HS-5 (cell line): ENCODE results near the gene TREH.
"Not testable (repeated sequence)": the region's sequence is repeated elsewhere in the genome, so short reads cannot be mapped to it uniquely, and the experiment has no call there.

ENCODE experiments used
- DNase-seq: peaks from one replicate; pipeline ENCODE4 v3.0.0-alpha.2; 2012; ENCODE audit warnings: low read depth

The TREH gene, protein sequence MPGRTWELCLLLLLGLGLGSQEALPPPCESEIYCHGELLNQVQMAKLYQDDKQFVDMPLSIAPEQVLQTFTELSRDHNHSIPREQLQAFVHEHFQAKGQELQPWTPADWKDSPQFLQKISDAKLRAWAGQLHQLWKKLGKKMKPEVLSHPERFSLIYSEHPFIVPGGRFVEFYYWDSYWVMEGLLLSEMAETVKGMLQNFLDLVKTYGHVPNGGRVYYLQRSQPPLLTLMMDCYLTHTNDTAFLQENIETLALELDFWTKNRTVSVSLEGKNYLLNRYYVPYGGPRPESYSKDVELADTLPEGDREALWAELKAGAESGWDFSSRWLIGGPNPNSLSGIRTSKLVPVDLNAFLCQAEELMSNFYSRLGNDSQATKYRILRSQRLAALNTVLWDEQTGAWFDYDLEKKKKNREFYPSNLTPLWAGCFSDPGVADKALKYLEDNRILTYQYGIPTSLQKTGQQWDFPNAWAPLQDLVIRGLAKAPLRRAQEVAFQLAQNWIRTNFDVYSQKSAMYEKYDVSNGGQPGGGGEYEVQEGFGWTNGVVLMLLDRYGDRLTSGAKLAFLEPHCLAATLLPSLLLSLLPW

DNA sequence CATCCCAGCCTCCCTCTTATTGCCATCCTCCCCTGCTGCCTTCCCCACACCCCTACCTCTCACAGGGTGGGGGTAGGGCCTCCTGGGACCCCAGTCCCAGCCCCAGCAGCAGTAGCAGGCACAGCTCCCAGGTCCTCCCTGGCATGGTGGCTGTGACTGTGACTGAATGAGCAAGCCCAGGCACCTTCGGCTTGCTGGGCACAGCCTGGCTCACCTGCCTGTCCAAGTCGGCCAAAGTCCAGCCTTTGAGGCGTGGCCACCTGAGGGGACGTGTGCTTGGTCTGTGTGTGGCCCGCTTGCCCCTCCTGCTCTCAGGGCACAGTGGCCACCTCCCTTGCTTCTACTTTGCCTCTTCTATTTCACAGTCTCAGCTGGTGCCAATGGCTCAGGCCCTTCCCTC is at the start of gene TREH:
TREH (minus strand) TSS at position 168 of the 400 bp plus-strand sequence; CDS start at position 145, 23 bp downstream.
- no peak for DNase-seq

DNA sequence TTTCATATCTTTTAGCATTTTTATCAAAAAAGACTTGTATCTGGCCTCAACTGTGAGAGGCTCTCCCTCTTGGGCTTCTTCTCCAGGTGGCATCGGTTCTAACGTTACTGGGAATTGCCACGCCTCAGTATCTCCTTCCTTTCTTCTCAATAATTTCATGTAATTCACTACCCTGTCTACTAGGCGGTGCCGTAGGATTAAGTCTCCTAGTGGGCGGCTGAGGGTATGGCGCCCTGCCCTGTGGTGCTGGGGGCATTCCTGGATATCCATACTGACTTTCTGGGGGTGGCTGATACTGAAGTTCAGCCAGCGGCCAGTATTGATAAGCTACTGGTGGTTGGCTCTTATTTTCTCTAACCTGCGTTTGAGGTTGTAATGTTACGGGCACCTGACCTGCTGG is 48.7 kb upstream of the TREH start:
- DNase-seq: not testable (repeated sequence)

DNA sequence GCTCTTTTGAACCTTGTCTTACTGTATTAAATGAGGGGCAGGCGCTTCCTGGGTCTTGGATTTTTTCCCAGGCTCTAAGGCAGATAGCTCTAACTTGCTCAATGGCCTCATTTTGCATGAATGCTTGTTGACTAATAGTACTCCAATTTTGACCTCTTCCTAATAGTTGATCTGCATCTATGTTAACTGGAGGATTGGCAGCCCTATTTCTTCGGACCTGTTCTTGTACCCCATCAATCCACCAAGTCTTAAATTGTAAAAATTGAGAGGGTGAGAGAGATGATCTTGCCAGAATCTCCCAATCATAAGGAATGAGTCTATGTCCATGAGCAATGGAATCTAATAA is 48.2 kb upstream of the TREH start:
- not testable (repeated sequence) for DNase-seq

DNA sequence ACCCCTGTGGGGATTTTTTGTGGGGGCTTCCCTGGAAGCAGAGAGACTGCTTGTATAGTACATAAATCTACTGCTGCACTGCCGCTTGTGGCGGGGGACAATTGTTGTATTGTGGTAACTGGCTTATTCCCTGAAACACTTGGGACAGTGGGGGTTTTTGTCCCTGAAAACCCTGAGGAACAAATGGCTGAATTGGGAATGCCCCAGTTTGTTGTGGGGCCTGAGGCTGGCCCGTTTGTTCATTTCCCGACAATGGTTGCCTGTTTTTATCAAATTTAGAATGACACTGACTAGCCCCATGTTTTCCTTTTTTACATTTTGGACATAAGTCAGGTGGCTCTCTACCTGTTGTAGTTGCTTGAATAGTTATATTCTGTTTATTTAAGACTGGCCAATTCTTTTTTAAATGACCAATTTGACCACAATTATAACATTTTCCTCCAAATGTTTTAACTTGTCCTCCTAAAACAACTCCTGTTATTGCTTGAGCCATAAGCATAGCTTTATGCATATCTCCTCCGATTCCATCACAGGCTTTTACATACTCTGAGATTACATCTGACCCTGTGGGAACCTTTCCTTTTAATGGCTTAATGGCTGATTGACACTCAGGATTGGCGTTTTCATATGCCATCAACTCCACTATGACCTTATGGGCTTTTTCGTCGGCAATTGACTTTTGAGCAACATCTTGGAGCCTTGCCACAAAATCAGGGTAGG is 47.7 kb upstream of the TREH start:
- not testable (repeated sequence) for DNase-seq

DNA sequence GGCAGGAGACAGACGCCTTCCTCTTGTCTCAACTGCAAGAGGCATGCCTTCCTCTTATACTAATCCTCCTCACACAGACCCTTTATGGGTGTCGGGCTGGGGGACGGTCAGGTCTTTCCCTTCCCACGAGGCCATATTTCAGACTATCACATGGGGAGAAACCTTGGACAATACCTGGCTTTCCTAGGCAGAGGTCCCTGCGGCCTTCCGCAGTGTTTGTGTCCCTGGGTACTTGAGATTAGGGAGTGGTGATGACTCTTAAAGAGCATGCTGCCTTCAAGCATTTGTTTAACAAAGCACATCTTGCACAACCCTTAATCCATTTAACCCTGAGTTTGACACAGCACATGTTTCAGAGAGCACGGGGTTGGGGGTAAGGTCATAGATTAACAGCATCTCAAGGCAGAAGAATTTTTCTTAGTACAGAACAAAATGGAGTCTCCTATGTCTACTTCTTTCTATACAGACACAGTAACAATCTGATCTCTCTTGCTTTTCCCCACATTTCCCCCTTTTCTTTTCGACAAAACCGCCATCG is 42.1 kb upstream of the TREH start:
- DNase-seq: not testable (repeated sequence)

DNA sequence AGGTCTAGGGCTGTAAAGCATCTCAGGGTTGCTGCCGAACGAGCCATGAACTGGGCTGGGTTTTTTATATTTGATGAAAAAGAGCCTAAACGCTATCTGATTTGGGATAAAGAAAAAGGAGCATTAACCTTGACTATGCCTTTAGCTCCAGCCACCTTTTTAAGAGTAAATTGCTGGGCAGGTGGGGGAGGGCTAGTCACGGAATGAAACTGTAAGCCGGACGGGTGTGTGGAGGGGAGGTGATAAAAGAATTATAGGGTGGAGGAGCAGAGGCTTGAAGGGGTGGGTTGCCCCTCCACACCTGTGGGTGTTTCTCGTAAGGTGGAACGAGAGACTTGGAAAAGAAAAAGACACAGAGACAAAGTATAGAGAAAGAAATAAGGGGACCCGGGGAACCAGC is 41.3 kb upstream of the TREH start:
- not testable (repeated sequence) for DNase-seq

DNA sequence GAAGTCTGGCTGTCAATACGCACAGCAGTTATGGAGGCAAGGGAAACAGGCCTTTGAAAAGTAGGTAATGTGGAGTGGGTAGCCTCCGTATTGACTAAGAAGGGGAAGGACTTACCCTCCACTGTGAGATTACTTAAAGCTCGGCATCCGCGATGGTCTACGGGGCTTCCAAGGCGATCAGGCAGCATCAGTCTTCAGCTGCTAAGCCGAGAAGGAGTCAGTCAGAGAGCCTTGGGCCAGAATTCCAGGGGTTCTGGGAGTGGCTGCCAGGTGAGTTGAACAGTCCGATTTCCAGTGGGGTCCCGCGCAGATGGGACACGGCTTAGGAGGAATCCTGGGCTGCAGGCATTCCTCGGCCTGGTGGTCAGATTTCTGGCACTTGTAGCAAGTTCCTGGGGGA is 40.6 kb upstream of the TREH start:
- DNase-seq: not testable (repeated sequence)

DNA sequence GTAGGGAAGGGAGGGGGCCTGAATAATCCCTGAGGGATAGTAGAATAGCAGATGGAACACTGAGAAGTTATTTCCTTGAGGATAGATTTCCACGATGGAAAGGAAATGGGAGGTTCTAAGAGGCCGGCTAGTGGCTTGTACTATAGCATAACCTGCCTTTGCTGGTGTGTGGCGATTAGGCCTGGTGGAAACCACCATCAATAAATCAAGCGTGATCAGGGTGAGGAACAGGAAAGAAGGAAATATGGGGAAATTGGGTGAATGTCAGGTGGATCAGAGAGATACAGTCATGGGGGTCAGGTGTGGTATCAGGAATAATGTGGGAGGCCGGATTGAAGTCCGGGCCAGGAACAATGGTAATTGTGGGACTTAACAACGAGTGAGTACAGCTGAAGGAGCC is 39.1 kb upstream of the TREH start:
- not testable (repeated sequence) for DNase-seq

DNA sequence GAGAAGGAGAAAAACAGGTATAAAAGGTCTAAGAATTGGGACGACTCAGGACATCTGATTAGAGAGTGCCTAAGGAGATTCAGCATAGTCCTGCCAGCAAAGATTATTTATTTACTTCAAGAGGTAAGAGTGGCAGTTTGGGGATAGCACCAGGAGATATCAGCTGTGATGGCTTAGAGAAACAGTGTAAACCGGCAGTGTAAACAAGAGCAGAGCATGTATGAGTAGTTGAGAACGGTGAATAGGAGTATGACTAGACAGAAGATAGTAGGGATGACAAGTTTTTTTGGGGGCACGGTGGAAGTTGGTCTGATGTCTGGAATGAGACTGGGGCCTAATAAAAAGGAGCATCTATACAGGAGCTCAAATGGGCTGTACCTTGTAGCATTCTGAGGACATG is 38.3 kb upstream of the TREH start:
- not testable (repeated sequence) for DNase-seq

DNA sequence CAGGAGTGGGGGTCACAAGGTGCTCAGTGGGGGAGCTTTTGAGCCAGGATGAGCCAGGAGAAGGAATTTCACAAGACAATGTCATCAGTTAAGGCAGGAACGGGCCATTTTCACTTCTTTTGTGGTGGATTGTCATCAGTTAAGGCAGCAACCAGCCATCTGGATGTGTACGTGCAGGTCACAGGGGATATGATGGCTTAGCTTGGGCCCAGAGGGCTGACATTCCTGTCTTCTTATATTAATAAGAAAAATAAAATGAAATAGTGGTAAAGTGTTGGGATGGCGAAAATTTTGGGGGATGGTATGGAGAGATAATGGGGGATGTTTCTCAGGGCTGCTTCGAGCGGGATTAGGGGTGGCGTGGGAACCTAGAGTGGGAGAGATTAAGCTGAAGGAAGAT is 37.8 kb upstream of the TREH start:
- not testable (repeated sequence) for DNase-seq

DNA sequence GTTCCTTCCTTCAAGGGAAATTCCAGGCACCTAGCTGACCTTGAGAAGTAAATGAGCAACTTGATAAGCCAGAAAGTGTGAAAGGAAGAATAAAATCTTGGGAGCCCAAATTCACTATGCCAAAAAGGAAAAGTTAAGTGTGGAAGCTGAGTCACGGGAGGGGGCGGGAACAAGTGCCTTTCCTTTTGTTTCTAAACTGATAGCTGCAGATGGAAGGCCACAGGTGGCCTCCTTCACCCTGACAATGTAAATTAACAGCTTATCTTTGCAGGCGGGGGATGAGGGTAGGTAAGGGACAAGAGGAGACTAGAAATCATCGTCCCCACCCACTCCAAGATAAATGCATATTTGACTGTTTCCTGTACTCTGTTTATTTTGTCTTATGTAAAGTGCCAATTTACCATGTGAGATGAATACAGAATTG is 36.4 kb upstream of the TREH start:
- no peak for DNase-seq

DNA sequence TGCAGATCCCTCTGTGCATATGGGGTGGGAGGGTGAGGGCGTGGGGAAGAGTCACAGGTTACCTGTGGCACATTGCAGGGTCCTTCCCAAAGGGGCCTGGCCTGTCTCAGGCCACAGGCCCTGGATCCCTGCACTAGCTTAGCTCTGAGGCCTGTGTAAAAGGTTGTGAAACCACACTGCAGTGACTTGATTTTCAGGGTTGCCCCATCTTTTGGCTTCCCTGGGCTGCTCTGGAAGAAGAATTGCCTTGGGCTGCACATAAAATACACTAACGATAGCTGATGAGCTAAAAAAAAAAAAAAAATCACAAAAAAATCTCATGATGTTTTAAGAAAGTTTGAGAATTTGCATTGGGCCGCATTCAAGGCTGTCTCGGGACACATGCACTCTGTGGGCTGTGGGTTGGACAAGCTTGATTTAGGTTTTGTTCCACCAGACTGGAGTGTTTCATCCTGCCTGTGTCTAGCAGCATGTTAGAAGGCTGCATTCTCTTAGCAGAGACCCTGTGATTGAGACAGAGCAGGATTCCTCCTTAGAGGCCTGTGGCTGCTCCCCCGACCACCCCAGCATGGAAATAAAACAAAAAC is 35.9 kb upstream of the TREH start:
- DNase-seq: no peak

DNA sequence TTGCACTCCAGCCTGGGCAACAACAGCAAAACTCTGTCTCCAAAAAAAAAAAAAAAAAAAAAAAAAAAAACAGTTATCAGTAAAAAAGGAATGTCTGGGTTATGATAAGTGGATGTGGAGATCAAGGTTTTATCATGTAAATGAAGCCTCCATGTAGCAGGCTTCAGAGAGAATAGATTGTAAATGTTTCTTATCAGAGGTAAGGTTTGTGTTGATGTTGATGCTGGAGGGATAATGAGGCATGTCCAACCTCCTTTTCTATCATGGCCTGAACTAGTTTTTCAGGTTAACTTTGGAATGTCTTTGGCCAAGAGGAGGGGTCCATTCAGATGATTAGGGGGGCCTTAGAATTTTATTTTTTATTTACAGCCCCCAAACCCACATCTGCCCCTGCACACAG is 35.4 kb upstream of the TREH start:
- DNase-seq: no peak

DNA sequence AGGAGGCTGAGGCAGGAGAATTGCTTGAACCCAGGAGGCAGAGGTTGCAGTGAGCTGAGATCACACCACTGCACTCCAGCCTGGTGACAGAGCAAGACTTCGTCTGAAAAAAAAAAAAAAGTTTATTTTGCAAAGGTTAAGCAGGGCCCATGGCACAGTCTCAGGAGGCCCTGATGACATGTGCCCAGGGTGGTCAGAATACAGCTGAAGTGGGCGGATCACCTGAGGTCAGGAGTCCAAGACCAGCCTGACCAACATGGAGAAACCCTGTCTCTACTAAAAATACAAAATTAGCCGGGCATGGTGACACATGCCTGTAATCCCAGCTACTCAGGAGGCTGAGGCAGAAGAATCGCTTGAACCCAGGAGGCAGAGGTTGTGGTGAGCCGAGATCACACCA is 35.0 kb upstream of the TREH start:
- DNase-seq: not testable (repeated sequence)

DNA sequence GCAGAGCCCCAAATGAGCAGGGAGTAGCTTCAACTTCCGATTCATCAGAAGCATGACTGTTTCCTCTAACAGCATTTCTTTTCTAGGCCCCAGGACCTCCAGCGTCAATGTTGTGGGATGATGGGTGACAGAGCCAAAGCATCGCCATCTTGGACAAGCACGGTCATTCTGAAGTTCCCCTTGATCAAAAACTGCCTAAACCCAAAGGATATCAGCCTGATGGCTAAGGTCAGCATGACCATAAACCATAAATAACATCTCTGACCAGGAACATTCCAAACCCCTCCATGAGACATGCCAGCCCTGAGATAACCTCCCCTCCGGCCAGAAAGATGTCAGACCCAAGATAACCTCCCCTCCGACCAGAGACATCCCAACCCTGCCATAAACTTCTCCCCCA is 28.8 kb upstream of the TREH start:
- no peak for DNase-seq

DNA sequence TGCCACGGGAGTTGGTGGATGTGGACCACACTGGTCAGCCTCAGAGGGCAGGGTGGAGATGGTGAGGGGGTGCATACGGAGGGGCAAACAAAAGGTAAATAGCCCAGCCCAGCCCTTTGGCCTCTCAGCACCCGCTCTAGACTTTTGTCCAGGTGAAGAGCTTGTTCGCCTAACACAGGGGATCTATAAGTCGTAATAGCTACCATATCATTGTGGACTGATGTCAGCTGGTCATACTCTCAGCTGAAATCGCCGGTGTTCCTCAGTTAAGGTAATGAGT is 27.0 kb upstream of the TREH start:
- no peak for DNase-seq

DNA sequence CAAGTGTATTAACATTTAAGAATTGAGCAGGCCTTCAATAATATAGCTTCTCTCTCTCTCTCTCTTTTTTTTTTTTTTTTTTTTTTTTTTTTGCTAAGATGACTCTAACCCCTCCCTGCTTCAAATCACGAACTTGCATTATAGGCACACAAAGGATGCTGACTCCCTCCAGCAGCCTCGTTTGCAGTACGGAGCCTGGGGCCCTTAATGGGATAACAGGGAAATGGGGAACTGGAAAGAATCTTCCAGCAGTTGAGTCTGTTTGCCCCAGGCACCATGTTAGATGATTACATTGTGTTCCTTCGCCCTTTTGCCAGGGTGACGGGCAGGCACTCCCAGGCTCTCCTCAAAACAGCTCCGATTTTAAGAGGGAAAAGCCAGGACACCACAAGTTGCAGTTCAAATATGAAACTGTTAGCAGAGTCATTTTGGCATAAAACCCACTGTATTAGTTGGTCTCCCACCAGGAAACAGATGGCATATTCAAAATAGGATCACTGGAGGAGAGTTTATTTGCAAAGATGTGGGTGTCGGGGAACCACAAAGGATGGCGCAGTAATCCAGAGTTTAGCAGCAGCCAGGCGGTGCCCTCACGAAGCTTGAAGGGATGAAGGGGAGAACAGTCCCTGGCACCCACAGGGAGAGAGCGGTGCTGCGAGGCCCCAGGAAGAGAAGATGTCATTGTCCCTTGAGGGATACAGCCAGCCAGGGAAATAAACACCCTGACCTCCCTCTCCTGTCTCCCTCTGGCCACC is 26.5 kb upstream of the TREH start:
- DNase-seq: no peak

DNA sequence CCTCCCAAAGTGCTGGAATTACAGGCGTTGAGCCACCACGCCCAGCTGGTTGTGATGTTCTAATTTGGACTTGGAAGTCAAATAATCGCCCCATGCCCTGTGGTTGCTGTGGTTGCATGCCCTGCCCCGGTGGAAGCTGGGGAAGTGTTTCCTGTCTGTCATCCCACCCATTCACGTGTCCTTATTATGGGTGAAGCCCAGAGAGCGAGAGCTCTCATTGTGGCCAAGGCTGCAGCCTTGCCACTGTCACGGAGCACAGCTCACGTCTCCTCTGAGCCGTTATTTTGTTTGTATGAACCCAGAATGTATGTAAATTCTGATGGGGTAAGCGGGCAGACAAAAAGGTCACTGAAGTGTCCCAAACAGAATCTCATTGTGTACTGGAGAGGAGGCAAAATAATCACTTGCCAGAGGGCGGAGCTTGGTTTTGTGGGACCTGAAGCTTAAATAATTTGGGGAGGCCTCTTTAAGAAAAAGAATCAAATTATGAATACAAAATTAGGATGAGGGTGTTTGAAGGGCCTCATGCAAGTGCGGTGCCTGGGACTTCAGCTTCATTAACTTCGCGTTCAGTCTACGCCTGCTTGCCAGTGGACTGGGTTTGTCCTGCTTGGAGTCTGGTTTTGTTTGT is 25.8 kb upstream of the TREH start:
- DNase-seq: no peak

DNA sequence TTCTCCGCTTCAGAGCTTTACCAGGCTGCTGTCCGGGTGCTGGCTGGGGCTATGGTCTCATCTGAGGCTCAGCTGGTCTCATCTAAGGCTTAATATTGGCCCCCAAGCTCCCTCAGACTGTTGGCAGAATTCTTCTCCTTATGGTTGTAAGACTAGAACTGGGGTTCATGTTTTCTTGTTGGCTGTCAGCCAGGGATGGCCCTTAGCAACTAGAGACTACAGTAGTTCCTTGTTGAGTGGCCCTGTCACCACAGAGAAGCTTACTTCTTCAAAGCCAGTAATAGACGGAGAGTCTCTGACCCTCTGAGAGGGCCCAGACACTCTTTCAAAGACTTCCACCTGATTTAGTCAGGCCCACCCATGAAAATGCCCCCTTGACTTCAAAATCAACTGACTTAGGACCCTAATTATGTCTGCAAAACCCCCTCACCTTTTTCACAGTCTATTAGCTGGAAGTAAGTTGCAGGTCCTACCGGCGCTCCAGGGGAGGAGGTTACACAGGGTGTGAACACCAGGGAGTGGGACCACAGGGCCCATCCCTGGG is 24.2 kb upstream of the TREH start:
- no peak for DNase-seq

DNA sequence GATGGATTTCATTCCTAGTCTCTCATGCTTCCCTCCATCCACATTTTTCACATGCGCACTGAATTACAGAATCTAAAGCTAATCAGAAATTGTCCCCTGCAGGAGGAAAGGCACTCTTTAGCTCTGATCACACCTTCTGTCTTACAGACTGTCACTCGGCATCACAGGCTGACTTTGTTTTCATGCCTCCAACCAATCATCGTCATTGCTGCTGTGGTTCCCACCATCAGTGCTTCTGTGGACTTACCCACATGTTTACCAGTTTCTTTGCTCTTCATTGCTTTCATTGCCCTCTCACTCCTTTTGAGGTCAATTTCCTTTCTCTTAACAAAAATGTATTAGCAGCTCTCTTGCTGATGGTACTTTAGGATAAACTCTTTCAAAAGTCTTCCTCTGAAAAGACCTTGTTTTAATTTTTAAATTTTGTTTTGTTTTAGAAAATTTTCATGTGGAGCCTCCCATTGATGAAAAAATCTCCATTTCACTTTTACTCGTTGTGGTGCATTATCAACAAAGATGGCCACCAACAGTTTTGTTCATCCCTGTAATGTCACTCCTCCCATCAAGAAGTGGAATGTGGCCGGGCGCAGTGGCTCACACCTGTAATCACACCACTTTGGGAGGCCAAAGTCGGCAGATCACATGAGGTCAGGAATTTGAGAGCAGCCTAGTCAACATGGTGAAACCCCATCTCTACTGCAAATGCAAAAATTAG is 20.2 kb upstream of the TREH start:
- no peak for DNase-seq

DNA sequence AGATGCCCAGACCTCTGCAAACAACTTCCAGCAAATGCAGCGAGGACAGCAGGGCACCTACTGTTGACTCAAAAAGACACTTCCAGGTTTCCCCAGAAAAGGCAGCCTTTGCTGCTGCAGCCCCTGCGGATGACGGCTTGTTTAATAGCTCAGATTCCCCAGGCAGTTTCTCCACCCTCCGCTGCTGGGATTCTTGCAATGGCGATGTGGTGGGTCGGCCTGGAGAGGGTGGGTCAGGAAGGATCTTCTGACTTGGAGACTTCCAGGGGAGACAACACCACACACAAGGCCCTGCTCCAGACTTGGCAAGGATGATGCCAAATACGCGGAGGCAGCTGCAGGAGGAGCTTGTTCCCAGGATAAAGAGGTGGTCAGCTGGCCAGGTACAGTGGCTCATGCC is 17.9 kb upstream of the TREH start:
- no peak for DNase-seq
